ENCODE data around the gene PPP1R3C.

DNA sequence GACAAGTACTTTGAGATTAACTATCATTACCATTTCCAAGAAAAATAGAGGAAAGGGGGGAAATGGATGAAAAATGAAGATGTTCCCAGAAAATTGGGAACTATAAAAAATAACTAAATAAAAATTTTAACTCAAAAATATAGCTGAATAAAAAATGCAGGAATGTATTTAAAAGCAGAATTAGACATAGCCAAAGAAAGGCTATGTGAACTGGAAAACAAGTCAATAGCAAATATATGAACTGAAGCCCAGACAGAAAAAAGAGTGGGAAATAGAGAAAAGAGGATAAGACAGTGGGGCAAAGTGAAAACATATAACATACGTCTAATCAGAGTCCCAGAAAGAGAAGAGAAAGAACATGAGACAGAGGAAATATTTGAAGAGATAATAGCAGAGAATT lies 10.3 kb downstream of the PPP1R3C start:
- no peak for TF ChIP-seq POLR2A (IDR thresholded peaks at IDR 0.05)
- TF ChIP-seq, protein P1, sequence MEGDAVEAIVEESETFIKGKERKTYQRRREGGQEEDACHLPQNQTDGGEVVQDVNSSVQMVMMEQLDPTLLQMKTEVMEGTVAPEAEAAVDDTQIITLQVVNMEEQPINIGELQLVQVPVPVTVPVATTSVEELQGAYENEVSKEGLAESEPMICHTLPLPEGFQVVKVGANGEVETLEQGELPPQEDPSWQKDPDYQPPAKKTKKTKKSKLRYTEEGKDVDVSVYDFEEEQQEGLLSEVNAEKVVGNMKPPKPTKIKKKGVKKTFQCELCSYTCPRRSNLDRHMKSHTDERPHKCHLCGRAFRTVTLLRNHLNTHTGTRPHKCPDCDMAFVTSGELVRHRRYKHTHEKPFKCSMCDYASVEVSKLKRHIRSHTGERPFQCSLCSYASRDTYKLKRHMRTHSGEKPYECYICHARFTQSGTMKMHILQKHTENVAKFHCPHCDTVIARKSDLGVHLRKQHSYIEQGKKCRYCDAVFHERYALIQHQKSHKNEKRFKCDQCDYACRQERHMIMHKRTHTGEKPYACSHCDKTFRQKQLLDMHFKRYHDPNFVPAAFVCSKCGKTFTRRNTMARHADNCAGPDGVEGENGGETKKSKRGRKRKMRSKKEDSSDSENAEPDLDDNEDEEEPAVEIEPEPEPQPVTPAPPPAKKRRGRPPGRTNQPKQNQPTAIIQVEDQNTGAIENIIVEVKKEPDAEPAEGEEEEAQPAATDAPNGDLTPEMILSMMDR (IDR thresholded peaks at IDR 0.05) = no peak

Measured in testis (tissue), 2 donors.